GM12872 (cell line): ENCODE results near the gene RPS6KA6.

Source experiments
- TF ChIP-seq, protein P1 (sequence below): IDR thresholded peaks from 3 replicates; pipeline ENCODE4 v1.5.1; 2011; ENCODE audit warnings: low read depth, mild to moderate bottlenecking, low read length, moderate library complexity; ENCODE audit not compliant: insufficient read depth

Gene RPS6KA6

DNA sequence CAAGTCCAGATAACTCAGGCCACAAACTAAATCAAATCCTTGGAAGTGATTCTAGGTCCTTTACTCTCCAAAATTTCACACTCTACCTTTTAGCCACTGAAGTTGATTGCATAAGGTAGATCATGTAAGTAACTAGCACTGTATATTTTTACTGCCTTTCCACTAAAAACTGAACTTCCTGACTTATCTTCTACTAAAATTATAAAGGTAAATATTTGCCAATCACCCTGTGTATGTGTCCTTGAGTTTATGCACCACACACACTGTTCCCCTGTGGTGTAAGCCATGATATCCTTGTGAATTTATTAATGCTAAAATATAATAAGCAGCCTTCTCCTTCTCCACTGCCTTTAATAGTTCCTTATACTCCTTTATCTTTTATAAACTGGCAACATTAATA lies 25.6 kb downstream of the RPS6KA6 start:
- TF ChIP-seq, protein P1, sequence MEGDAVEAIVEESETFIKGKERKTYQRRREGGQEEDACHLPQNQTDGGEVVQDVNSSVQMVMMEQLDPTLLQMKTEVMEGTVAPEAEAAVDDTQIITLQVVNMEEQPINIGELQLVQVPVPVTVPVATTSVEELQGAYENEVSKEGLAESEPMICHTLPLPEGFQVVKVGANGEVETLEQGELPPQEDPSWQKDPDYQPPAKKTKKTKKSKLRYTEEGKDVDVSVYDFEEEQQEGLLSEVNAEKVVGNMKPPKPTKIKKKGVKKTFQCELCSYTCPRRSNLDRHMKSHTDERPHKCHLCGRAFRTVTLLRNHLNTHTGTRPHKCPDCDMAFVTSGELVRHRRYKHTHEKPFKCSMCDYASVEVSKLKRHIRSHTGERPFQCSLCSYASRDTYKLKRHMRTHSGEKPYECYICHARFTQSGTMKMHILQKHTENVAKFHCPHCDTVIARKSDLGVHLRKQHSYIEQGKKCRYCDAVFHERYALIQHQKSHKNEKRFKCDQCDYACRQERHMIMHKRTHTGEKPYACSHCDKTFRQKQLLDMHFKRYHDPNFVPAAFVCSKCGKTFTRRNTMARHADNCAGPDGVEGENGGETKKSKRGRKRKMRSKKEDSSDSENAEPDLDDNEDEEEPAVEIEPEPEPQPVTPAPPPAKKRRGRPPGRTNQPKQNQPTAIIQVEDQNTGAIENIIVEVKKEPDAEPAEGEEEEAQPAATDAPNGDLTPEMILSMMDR = no peak

DNA sequence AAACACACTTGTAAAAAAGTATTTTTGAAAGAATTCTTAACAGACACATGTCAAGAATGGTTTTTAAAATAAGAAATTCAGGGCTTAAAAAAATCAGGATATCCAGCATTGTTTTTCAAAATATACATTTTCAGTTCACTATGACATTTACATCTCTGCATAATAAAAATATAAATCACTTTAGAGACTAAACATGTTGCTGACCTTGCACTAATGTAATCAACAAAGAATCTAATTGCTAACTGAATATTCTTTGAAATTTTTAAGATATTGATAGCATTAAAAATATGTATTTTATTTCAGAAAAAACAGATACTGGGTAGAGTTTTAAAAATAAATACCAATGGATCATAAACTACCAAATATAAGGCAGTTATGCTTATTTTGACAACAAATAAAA lies 26.4 kb downstream of the RPS6KA6 start:
- TF ChIP-seq, protein P1 = no peak

DNA sequence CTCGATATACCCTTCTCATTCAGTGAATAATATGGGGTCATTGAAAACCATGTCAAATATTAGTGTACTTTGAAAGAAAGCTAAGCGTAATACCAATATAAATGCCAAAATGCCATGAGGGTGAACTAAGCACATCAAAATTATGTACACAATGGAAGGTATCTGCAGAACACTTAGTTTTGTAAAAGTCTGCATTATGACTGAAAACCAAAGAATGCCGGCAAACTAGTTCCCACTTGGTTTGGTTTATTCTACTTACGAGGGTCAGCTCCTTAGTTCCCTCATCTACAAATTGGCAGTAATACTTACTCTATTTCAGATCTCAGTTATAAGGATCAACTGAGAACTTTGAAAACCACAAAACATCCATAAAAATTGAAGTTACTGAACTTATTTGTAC lies 27.3 kb downstream of the RPS6KA6 start:
- TF ChIP-seq, protein P1 = no peak

DNA sequence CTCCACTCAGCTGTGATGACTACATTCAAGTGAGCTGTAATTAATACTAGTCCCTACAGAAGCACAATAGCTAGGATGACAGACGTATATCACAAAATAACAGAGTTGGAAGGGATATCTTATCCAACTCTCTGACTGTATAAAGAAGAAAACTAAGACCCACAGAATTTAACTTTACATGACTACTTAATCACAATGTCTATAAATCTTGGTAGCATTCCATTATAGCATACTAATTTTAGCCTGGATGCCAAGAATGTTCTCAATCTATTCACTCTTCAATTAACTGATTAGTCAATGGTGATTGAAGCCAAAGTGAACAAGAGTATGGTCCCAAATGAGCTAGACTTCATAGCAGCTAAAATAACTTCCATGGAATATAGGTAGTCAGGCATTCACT lies 31.2 kb downstream of the RPS6KA6 start:
- TF ChIP-seq, protein P1 = no peak

DNA sequence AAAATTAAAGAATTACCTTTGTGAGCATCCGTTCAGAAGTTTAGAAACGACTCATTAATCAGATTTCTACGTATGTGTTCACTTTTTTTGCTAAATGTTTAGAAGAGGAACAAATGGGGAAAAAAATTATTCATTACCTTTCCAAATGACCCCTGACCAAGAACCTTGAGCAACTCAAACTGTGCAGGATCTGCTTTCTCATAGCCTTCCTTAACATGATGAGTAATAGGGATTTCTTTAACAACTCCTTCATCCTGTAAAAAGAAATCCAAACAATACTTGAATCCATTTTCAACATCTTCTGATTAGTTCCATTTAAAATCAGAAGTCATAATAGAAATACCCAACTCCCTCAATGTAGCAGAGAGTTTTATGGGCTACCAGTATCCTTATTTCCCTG lies 32.1 kb downstream of the RPS6KA6 start:
- TF ChIP-seq, protein P1 = no peak

DNA sequence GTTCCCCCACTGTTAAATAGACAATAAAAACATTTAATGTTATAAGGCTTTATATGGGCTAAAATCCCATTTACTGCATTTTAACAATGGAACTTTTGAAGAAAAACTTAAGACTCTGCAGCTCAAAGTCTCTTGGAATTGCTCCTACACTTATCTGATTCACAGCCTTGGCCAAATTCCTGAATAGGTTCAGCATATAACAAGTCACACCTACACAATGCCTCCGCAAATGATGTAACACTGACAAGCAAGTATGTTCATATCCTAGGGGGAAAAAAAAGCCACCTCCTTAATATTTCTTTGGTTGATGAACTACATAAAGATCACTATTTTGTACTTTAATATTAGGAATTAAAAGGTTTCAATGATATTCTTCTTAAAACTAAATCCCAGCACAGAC lies 34.5 kb downstream of the RPS6KA6 start:
- TF ChIP-seq, protein P1 = no peak

DNA sequence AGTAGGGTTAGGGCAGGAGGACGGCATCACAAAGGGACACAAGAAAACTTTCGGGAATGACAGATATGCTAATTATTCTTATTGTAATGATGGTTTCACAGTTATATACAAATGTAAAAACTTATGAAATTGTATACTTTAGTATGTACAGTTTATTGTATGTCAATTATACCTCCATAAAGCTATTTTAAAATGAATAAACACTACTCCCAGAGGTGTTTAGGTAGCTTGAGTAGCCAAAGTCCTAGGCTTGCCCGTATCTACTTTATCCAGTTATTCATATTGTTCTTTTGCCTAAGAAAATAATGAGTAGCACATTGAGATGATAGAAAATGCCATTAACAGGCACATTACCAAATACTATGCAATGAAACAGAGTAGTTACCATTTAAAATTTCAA lies 43.0 kb downstream of the RPS6KA6 start:
- TF ChIP-seq, protein P1 = no peak

DNA sequence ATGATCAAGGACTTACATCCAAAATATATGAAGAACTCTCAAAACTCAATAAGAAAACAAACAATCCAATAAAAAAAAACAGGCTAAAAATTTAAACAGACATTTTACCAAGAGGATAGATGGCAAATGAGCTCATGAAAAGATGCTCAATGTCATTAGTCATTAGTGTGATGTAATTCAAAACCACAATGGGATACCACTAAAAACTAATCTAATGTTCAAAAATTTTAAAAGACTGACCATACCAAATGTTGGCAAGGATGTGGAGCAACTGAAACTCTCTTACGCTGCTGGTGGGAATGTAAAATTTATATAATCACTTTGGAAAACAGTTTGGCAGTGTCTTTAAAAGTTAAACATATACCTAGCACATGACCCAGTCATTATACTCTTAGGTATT lies 43.7 kb downstream of the RPS6KA6 start:
- TF ChIP-seq, protein P1 = no peak
